ENCODE measurements around the gene ELAVL3.
"Not testable (repeated sequence)": the region's sequence is repeated elsewhere in the genome, so short reads cannot be mapped to it uniquely, and the experiment has no call there.

- not testable (repeated sequence) for TF ChIP-seq CTCF, POLR2AphosphoS5, EP300, POLR2A (IDR thresholded peaks at IDR 0.05)
Observed at GRCh38 chr19:11406703-11407236, 74.1 kb downstream of the ELAVL3 start.
